Measurements from ENCODE around the gene MDGA2. TPM values are rescaled to one million over a fixed set of nuclear protein-coding genes. Genes with fewer than 3 reads are reported as not detected.
A peak's percentile ranks its signal among the peaks of the same experiment; 100 is the strongest.

The MDGA2 gene
- total RNA-seq, 1 experiment from 2014 or later = not detected

DNA sequence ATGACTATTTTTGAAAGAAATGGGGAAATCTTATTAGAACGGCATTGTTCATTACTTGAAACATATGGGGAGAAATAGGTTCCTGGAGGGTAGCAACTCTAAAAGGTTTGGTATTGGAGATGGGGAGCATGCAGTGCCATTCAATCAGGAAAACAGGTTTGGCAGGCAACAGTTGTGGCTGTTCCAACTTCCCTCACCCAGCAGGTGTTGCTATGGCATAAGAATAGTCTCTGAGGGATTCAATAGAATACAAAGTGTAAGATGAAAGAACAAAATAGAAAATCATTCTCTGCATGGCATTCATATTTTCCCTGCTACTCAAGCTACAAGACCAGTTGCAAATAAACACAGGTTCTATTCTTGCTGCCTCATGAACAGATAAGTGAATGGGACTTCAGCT lies 630.6 kb downstream of the MDGA2 start:
- Histone ChIP-seq H3K79me2 (ENCODE audit: insufficient read depth, low read length) (no peaks in the 10 kb centered on the region), H3K4me3 (replicated peaks in 1 of 2; ENCODE audit: low read depth in 1 of 2, low read length in 2 of 2) (no peak overlapping the region), H3K9me2 (ENCODE audit: insufficient read depth) (no peaks in the 10 kb centered on the region), H4K20me1 (ENCODE audit: insufficient read depth) (no peaks in the 10 kb centered on the region), H3K36me3 (ENCODE audit: control insufficient read depth in 1 of 2, insufficient read depth in 2 of 2, low read length in 2 of 2) (no peaks in the 10 kb centered on the region), H3K9ac (ENCODE audit: low read length) (no peak overlapping the region), H3K9me3 (ENCODE audit: control insufficient read depth in 1 of 2, insufficient read depth in 1 of 2, low read depth in 1 of 2, low read length in 2 of 2) (no peaks in the 10 kb centered on the region), H2AFZ (ENCODE audit: low read depth, low read length, poor library complexity, severe bottlenecking) (no peak overlapping the region), H3K4me2 (ENCODE audit: low read length) (no peak overlapping the region), H3K27me3 (ENCODE audit: insufficient read depth, low read length) (no peaks in the 10 kb centered on the region), H3K4me1 (ENCODE audit: control insufficient read depth in 1 of 2, insufficient read depth in 2 of 2, low read length in 2 of 2) (no peaks in the 10 kb centered on the region), H3K27ac (ENCODE audit: low read depth, low read length) (no peak overlapping the region)
- ATAC-seq = no peak
- ChIA-PET POLR2A (no interaction called here), CTCF (no interaction called here), RAD21 (ENCODE audit: low non-redundant PET in 1 of 2, low total read pairs in 2 of 2, uncharacterized antibody in 2 of 2, unreplicated experiment in 2 of 2) (no interaction called here)
- no TSS peak for BruUV-seq (replicated peaks)
- intact Hi-C loops (cut with micrococcal nuclease) = loop anchor here (10.0 kb wide), 1 partner anchor 490 kb away; no protein-coding TSS in a partner anchor
- TF ChIP-seq JUND (IDR thresholded peaks at IDR 0.05) (no peak), RAD21 (IDR thresholded peaks at IDR 0.05; ENCODE audit: low read depth) (peak; percentile 45), SP1 (IDR thresholded peaks at IDR 0.05; ENCODE audit: low read depth) (no peak)
- TF ChIP-seq, protein P1, sequence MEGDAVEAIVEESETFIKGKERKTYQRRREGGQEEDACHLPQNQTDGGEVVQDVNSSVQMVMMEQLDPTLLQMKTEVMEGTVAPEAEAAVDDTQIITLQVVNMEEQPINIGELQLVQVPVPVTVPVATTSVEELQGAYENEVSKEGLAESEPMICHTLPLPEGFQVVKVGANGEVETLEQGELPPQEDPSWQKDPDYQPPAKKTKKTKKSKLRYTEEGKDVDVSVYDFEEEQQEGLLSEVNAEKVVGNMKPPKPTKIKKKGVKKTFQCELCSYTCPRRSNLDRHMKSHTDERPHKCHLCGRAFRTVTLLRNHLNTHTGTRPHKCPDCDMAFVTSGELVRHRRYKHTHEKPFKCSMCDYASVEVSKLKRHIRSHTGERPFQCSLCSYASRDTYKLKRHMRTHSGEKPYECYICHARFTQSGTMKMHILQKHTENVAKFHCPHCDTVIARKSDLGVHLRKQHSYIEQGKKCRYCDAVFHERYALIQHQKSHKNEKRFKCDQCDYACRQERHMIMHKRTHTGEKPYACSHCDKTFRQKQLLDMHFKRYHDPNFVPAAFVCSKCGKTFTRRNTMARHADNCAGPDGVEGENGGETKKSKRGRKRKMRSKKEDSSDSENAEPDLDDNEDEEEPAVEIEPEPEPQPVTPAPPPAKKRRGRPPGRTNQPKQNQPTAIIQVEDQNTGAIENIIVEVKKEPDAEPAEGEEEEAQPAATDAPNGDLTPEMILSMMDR (IDR thresholded peaks at IDR 0.05 in 2 of 3, conservative IDR thresholded peaks at IDR 0.05 in 1 of 3; ENCODE audit: borderline replicate concordance in 1 of 3, insufficient read depth in 1 of 3, low read depth in 2 of 3, low read length in 2 of 3) = peak in 1 of 3 experiments; percentile 8; a peak in 2 of 6 replicates
- TF ChIP-seq, protein P2, sequence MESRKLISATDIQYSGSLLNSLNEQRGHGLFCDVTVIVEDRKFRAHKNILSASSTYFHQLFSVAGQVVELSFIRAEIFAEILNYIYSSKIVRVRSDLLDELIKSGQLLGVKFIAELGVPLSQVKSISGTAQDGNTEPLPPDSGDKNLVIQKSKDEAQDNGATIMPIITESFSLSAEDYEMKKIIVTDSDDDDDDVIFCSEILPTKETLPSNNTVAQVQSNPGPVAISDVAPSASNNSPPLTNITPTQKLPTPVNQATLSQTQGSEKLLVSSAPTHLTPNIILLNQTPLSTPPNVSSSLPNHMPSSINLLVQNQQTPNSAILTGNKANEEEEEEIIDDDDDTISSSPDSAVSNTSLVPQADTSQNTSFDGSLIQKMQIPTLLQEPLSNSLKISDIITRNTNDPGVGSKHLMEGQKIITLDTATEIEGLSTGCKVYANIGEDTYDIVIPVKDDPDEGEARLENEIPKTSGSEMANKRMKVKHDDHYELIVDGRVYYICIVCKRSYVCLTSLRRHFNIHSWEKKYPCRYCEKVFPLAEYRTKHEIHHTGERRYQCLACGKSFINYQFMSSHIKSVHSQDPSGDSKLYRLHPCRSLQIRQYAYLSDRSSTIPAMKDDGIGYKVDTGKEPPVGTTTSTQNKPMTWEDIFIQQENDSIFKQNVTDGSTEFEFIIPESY (IDR thresholded peaks at IDR 0.05; ENCODE audit: extremely low read depth, insufficient replicate concordance, low read length) = no peak
- DNase-seq (ENCODE audit: low read depth, low spot score) = no peak
